MM.1S (cell line): ENCODE measurements around the gene PRKG1.

Experiments used
- CTCF ChIP-seq: fragments of 300-600 bp; sonication (generic); IDR thresholded peaks from 2 replicates; pipeline ENCODE4 v1.5.1; 2016; ENCODE audit warnings: antibody characterized with exemption, low read length, mixed read lengths
- EZH2 ChIP-seq: fragments of 300-600 bp; sonication (generic); optimal IDR thresholded peaks from 2 replicates; pipeline ENCODE3; 2017; ENCODE audit warnings: low read depth, mild to moderate bottlenecking, antibody characterized with exemption, low read length, mixed read lengths
- EZH2phosphoT487 ChIP-seq: fragments of 300-600 bp; sonication (generic); IDR thresholded peaks from 2 replicates; pipeline ENCODE4 v1.6.1; 2018; ENCODE audit warnings: antibody characterized with exemption, low read length

DNA sequence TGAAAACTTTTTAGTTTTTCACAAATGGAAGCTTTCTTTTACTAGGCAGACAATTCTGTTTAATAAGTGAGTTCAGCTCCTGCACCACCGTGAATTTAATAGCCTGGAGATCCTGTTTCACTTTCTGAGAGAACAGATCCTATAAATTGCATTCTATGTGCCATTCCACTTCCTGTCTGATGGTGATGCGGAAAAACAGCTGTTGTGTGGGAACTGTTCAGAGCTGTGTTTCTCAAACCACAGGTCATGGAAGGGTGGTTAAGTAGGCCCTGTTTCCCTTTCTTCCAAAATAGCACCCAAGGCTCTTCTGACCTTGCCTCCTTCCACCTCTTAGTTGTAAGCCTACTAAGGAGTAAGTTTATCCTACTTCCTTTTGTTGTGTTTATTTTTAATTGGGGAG lies 1142.6 kb downstream of the PRKG1 start:
- no peak for TF ChIP-seq CTCF
- TF ChIP-seq EZH2 = no peak
- TF ChIP-seq EZH2phosphoT487 = no peak
